ENCODE measurements around the gene SPTLC2. TPM values are rescaled to one million over a fixed set of nuclear protein-coding genes. Genes with fewer than 3 reads are reported as not detected.
A peak's percentile ranks its signal among the peaks of the same experiment; 100 is the strongest.

Gene SPTLC2
- total and polyA plus RNA-seq, 4 donors = 8.1 to 48.6 (median 27.6) TPM

- 41 to 45% methylated on average over 13 of the region's 13 CpGs for WGBS, 2 donors
- Histone ChIP-seq H3K27ac (ENCODE audit: low read depth in 1 of 2, low read length in 1 of 2) (no peak overlapping the region), H3K36me3 (ENCODE audit: control insufficient read depth in 4 of 4, insufficient read depth in 4 of 4, low read length in 4 of 4) (peaks cover 18 to 36% (median 29%) of the 10 kb centered on the region in 4 donors), H3K27me3 (ENCODE audit: control insufficient read depth in 3 of 3, insufficient read depth in 3 of 3, low read length in 2 of 3) (no peaks in the 10 kb centered on the region), H3K9me3 (ENCODE audit: control insufficient read depth in 4 of 4, insufficient read depth in 3 of 4, low read length in 3 of 4) (no peaks in the 10 kb centered on the region), H3K9ac (ENCODE audit: insufficient read depth in 1 of 2, low read length in 2 of 2) (peak overlapping the region; percentile 81 to 83), H3K4me1 (ENCODE audit: control insufficient read depth in 5 of 5, insufficient read depth in 5 of 5, low read length in 5 of 5) (peaks cover 0 to 22% (median 7%) of the 10 kb centered on the region in 5 donors), H3K4me3 (peak overlapping the region; percentile 42)
- ATAC-seq (ENCODE audit: insufficient read depth, low FRiP score) = no peak
- DNase-seq = peak; percentile 47 to 67 (median 67)
- TF ChIP-seq, protein P1, sequence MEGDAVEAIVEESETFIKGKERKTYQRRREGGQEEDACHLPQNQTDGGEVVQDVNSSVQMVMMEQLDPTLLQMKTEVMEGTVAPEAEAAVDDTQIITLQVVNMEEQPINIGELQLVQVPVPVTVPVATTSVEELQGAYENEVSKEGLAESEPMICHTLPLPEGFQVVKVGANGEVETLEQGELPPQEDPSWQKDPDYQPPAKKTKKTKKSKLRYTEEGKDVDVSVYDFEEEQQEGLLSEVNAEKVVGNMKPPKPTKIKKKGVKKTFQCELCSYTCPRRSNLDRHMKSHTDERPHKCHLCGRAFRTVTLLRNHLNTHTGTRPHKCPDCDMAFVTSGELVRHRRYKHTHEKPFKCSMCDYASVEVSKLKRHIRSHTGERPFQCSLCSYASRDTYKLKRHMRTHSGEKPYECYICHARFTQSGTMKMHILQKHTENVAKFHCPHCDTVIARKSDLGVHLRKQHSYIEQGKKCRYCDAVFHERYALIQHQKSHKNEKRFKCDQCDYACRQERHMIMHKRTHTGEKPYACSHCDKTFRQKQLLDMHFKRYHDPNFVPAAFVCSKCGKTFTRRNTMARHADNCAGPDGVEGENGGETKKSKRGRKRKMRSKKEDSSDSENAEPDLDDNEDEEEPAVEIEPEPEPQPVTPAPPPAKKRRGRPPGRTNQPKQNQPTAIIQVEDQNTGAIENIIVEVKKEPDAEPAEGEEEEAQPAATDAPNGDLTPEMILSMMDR (IDR thresholded peaks at IDR 0.05; ENCODE audit: control extremely low read depth, extremely low read depth) = peak; percentile 26
Observed at GRCh38 chr14:77459072-77459723, 157.2 kb downstream of the SPTLC2 start.

DNA sequence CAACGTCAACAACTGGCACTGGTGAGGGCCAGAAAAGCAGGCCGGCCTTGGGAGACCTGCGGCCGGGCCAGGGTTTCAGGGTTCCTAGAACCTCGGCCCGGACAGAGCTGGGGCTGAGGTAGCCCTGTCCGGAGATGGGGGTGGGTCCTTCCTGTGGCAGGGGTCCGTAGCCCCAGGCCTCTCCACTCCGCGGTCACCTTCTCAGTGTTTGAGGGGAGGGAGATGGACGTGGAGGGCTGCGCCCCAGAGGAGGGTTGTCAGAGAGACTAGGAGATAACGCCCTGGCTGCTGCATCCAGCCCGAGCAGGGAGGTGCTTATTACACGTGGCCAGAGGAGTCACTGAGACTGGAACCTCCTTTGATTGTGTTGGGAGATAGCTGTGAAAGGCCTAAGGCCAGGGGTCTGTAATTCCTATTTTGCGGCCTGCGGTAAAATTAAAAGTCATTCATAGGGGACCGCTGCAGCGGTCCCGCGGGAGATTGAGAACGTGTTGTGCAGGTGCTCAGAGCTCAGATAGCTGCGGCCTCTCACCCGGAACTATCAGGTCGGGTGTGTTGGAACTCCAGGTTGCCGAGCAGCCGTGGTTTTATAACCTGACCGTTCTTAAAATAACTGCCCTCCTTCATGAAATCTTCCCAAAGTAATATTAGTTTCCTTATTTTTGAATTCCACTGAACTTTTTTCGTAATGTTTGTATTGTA, 158.0 kb downstream of the SPTLC2 start:
- DNase-seq (peak in 2 of 3 donors; percentile 22 to 32), ATAC-seq (ENCODE audit: insufficient read depth, low FRiP score) (no peak)
- no peaks in the 10 kb centered on the region for H3K9me3 ChIP-seq (ENCODE audit: control insufficient read depth in 4 of 4, insufficient read depth in 3 of 4, low read length in 3 of 4)
- H3K36me3 ChIP-seq (ENCODE audit: control insufficient read depth in 4 of 4, insufficient read depth in 4 of 4, low read length in 4 of 4) = peaks cover 14 to 28% (median 24%) of the 10 kb centered on the region in 4 donors
- 0 to 1% methylated on average over 28 to 29 of the region's 29 CpGs for WGBS, 2 donors
- peak overlapping the region; percentile 91 to 97 for H3K27ac ChIP-seq (ENCODE audit: low read depth in 1 of 2, low read length in 1 of 2)
- peak overlapping the region; percentile 99 for H3K4me3 ChIP-seq
- H3K9ac ChIP-seq (ENCODE audit: insufficient read depth in 1 of 2, low read length in 2 of 2) = peak overlapping the region; percentile 81 to 83
- H3K4me1 ChIP-seq (ENCODE audit: control insufficient read depth in 5 of 5, insufficient read depth in 5 of 5, low read length in 5 of 5) = peaks cover 0 to 22% (median 7%) of the 10 kb centered on the region in 5 donors
- TF ChIP-seq, protein P1 (IDR thresholded peaks at IDR 0.05; ENCODE audit: control extremely low read depth, extremely low read depth) = no peak
- H3K27me3 ChIP-seq (ENCODE audit: control insufficient read depth in 3 of 3, insufficient read depth in 3 of 3, low read length in 2 of 3) = no peaks in the 10 kb centered on the region

GRCh38 chr14:77457522-77458248, 158.8 kb downstream of the SPTLC2 start, which contains the start of the genes AHSA1 and VIPAS39:
AHSA1 (plus strand) TSS chr14:77458093; CDS start chr14:77458190, 97 bp downstream.
VIPAS39 (minus strand) TSS chr14:77457601; CDS start chr14:77454102, 3,499 bp downstream.
- H3K4me1 ChIP-seq (ENCODE audit: control insufficient read depth in 5 of 5, insufficient read depth in 5 of 5, low read length in 5 of 5) = peaks cover 0 to 22% (median 7%) of the 10 kb centered on the region in 5 donors
- peak; percentile 98 for ATAC-seq (ENCODE audit: insufficient read depth, low FRiP score)
- H3K27ac ChIP-seq (ENCODE audit: low read depth in 1 of 2, low read length in 1 of 2) = peak within 1 kb of the TSS; percentile 91 to 97
- TF ChIP-seq, protein P1 (IDR thresholded peaks at IDR 0.05; ENCODE audit: control extremely low read depth, extremely low read depth) = no peak
- peak within 1 kb of the TSS; percentile 82 to 93 for H3K9ac ChIP-seq (ENCODE audit: insufficient read depth in 1 of 2, low read length in 2 of 2)
- H3K9me3 ChIP-seq (ENCODE audit: control insufficient read depth in 4 of 4, insufficient read depth in 3 of 4, low read length in 3 of 4) = no peaks in the 10 kb centered on the region
- peak within 1 kb of the TSS; percentile 99 for H3K4me3 ChIP-seq
- peak; percentile 97 to 100 (median 99) for DNase-seq
- peaks cover 9 to 30% (median 24%) of the 10 kb centered on the region in 4 donors for H3K36me3 ChIP-seq (ENCODE audit: control insufficient read depth in 4 of 4, insufficient read depth in 4 of 4, low read length in 4 of 4)
- WGBS, 2 donors = 0% methylated on average over 41 to 50 of the region's 50 CpGs
- H3K27me3 ChIP-seq (ENCODE audit: control insufficient read depth in 3 of 3, insufficient read depth in 3 of 3, low read length in 2 of 3) = no peaks in the 10 kb centered on the region

All from lung (tissue), 12 donors.